H1 (cell line): ENCODE measurements around the gene HELQ. TPM values are rescaled to one million over a fixed set of nuclear protein-coding genes. Genes with fewer than 3 reads are reported as not detected.

Source experiments
- CTCF ChIA-PET: fragments of 300-600 bp; sonication (Branson Sonifier 250); formaldehyde crosslinking; loops from one replicate; lab custom pipeline; 2021; ENCODE audit not compliant: partially characterized antibody; lab: Charles Lee
- POLR2A ChIA-PET: fragments of 300-600 bp; sonication (Branson Sonifier 250); formaldehyde crosslinking; loops from one replicate; lab custom pipeline; 2021; ENCODE audit warnings: inconsistent platforms; ENCODE audit not compliant: partially characterized antibody; lab: Charles Lee
- DNase-seq, 2 experiments: peaks; one replicate each; pipeline versions ENCODE4 v3.0.0 to v3.0.0-alpha.2; 2010 to 2022; ENCODE audit warnings: low spot score in 2 of 2, low read depth in 1 of 2, mixed read lengths in 1 of 2
- FAIRE-seq: peaks from 2 replicates; lab custom pipeline; 2011; peaks lifted over from hg19 to GRCh38; lab: Jason Lieb, UNC
- H2AFZ ChIP-seq: 2 replicates; pipeline ENCODE4 v1.8.1; 2012; ENCODE audit warnings: low read length, inconsistent platforms
- H2AK5ac ChIP-seq: 2 replicates; pipeline ENCODE4 v1.6.1; 2013; ENCODE audit warnings: low read depth, low read length
- H2BK120ac ChIP-seq: replicated peaks from 2 replicates; pipeline ENCODE3; 2013; ENCODE audit warnings: low read depth, low read length, inconsistent platforms
- H2BK12ac ChIP-seq: 2 replicates; pipeline ENCODE4 v1.6.1; 2013; ENCODE audit warnings: low read depth, low read length
- H2BK15ac ChIP-seq: 2 replicates; pipeline ENCODE4 v1.6.1; 2013; ENCODE audit warnings: low read length
- H2BK20ac ChIP-seq: 2 replicates; pipeline ENCODE4 v1.6.1; 2013; ENCODE audit warnings: low read length
- H2BK5ac ChIP-seq: 2 replicates; pipeline ENCODE4 v1.6.1; 2013; ENCODE audit warnings: low read depth, low read length
- H3K14ac ChIP-seq: 2 replicates; pipeline ENCODE4 v1.6.1; 2013; ENCODE audit warnings: inconsistent platforms; ENCODE audit not compliant: insufficient read length
- H3K18ac ChIP-seq: 2 replicates; pipeline ENCODE4 v1.6.1; 2013; ENCODE audit warnings: low read length; ENCODE audit errors: extremely low read depth
- H3K23ac ChIP-seq: 2 replicates; pipeline ENCODE4 v1.6.1; 2013; ENCODE audit warnings: inconsistent platforms; ENCODE audit not compliant: insufficient read length
- H3K23me2 ChIP-seq: 2 replicates; pipeline ENCODE4 v1.6.1; 2013; ENCODE audit warnings: low read depth, low read length
- H3K27ac ChIP-seq: 2 replicates; pipeline ENCODE4 v1.6.1; 2011; ENCODE audit warnings: low read depth, low read length, inconsistent platforms
- H3K27me3 ChIP-seq, 4 experiments: replicated peaks in 1 of 4; 1 replicate in 1 of 4; 2 replicates in 3 of 4; pipeline versions ENCODE4 v1.6.1 to v1.8.1; 2011 to 2013; ENCODE audit warnings: low read length in 3 of 4, mild to moderate bottlenecking in 3 of 4, inconsistent platforms in 2 of 4, mixed read lengths in 2 of 4, moderate library complexity in 1 of 4; ENCODE audit not compliant: control insufficient read depth in 3 of 4, insufficient read depth in 3 of 4; ENCODE audit errors: extremely low read depth in 1 of 4
- H3K36me3 ChIP-seq, 4 experiments: 2 replicates each; pipeline versions ENCODE4 v1.6.1 to v1.8.1; 2011 to 2013; ENCODE audit warnings: mild to moderate bottlenecking in 4 of 4, low read length in 3 of 4, moderate library complexity in 2 of 4, control low read depth in 1 of 4, inconsistent platforms in 1 of 4; ENCODE audit not compliant: insufficient read depth in 4 of 4, control insufficient read depth in 2 of 4
- H3K4ac ChIP-seq: replicated peaks from 2 replicates; pipeline ENCODE3; 2013; ENCODE audit warnings: low read length, low read depth, mixed read lengths, inconsistent platforms; ENCODE audit not compliant: insufficient read length
- H3K4me1 ChIP-seq, 4 experiments: replicated peaks in 1 of 4; 1 replicate in 1 of 4; 2 replicates in 3 of 4; pipeline versions ENCODE4 v1.6.1 to v1.8.1; 2011 to 2013; ENCODE audit warnings: low read length in 3 of 4, inconsistent platforms in 2 of 4, mixed read lengths in 1 of 4; ENCODE audit not compliant: insufficient read depth in 4 of 4, control insufficient read depth in 3 of 4
- H3K4me2 ChIP-seq, 2 experiments: 2 replicates each; pipeline versions ENCODE4 v1.6.1 to v1.8.1; 2011 to 2013; ENCODE audit warnings: low read depth in 2 of 2, low read length in 2 of 2, control low read depth in 1 of 2, inconsistent platforms in 1 of 2, mild to moderate bottlenecking in 1 of 2; ENCODE audit not compliant: insufficient read depth in 1 of 2
- H3K4me3 ChIP-seq, 4 experiments: fragments of 200-600, 300-600 bp in 1 of 4; sonication (generic), shearing (Covaris generic), sonication (Bioruptor Twin) in 1 of 4; 2 replicates each; pipeline versions ENCODE4 v1.5.1 to v1.8.1; 2011 to 2016; ENCODE audit warnings: low read length in 4 of 4, low read depth in 3 of 4, control low read depth in 2 of 4, inconsistent platforms in 2 of 4, mild to moderate bottlenecking in 2 of 4, mixed read lengths in 1 of 4, moderate library complexity in 1 of 4; ENCODE audit not compliant: insufficient read depth in 2 of 4; ENCODE audit errors: extremely low read depth in 1 of 4
- H3K56ac ChIP-seq: replicated peaks from 2 replicates; pipeline ENCODE3; 2013; ENCODE audit warnings: low read depth, mild to moderate bottlenecking, mixed read lengths, low read length, inconsistent platforms; ENCODE audit not compliant: insufficient read length
- H3K79me1 ChIP-seq: 2 replicates; pipeline ENCODE4 v1.6.1; 2013; ENCODE audit warnings: low read depth, low read length, control low read depth
- H3K79me2 ChIP-seq, 2 experiments: 2 replicates each; pipeline versions ENCODE4 v1.6.1 to v1.8.1; 2012 to 2013; ENCODE audit warnings: low read length in 2 of 2, mild to moderate bottlenecking in 2 of 2, inconsistent platforms in 1 of 2; ENCODE audit not compliant: insufficient read depth in 2 of 2, control insufficient read depth in 1 of 2
- H3K9ac ChIP-seq, 4 experiments: replicated peaks in 1 of 4; 1 replicate in 1 of 4; 2 replicates in 3 of 4; pipeline versions ENCODE4 v1.6.1 to v1.8.1; 2011 to 2013; ENCODE audit warnings: low read depth in 3 of 4, low read length in 3 of 4, control low read depth in 2 of 4, mild to moderate bottlenecking in 2 of 4, moderate library complexity in 2 of 4, inconsistent platforms in 1 of 4; ENCODE audit errors: extremely low read depth in 1 of 4
- H3K9me3 ChIP-seq, 2 experiments: 2 replicates each; pipeline versions ENCODE4 v1.6.1 to v1.8.1; 2012 to 2013; ENCODE audit warnings: mild to moderate bottlenecking in 2 of 2, moderate library complexity in 2 of 2, control low read depth in 1 of 2, inconsistent platforms in 1 of 2, low read depth in 1 of 2, low read length in 1 of 2, mixed read lengths in 1 of 2; ENCODE audit not compliant: insufficient read depth in 2 of 2
- H4K20me1 ChIP-seq, 2 experiments: replicated peaks in 1 of 2; 2 replicates each; pipeline versions ENCODE3 to v1.8.1; 2011 to 2013; ENCODE audit warnings: inconsistent platforms in 2 of 2, low read length in 2 of 2, mild to moderate bottlenecking in 1 of 2; ENCODE audit not compliant: insufficient read depth in 2 of 2, control insufficient read depth in 1 of 2
- H4K5ac ChIP-seq: 2 replicates; pipeline ENCODE4 v1.6.1; 2013; ENCODE audit warnings: low read length, low read depth, mixed read lengths, inconsistent platforms; ENCODE audit not compliant: insufficient read length
- H4K8ac ChIP-seq: 2 replicates; pipeline ENCODE4 v1.8.0; 2013; ENCODE audit warnings: mild to moderate bottlenecking, moderate library complexity, low read length, inconsistent platforms; ENCODE audit not compliant: insufficient read depth; ENCODE audit errors: extremely low read depth
- H4K91ac ChIP-seq: replicated peaks from 2 replicates; pipeline ENCODE3; 2013; ENCODE audit warnings: low read length, mixed read lengths, inconsistent platforms; ENCODE audit not compliant: insufficient read length
- CBX8 ChIP-seq: fragments of 300-800, 300-1000 bp; sonication (generic); IDR thresholded peaks from 2 replicates; pipeline ENCODE4 v1.7.1; 2016; ENCODE audit warnings: low read depth, low read length, borderline replicate concordance
- FOSL1 ChIP-seq: IDR thresholded peaks from 2 replicates; pipeline ENCODE4 v1.6.1; 2011; ENCODE audit warnings: mild to moderate bottlenecking, low read depth, low read length, moderate library complexity; ENCODE audit not compliant: insufficient read depth
- GABPA ChIP-seq: IDR thresholded peaks from 2 replicates; pipeline ENCODE4 v1.6.1; 2011; ENCODE audit warnings: mild to moderate bottlenecking, low read length, moderate library complexity, borderline replicate concordance; ENCODE audit not compliant: insufficient read depth
- JUND ChIP-seq: IDR thresholded peaks from 2 replicates; pipeline ENCODE4 v1.6.1; 2011; ENCODE audit warnings: mild to moderate bottlenecking, improper control_type of control experiment, low read length
- KDM5A ChIP-seq: fragments of 200-600 bp; IDR thresholded peaks from 2 replicates; pipeline ENCODE4 v1.7.1; 2012; ENCODE audit warnings: mild to moderate bottlenecking, low read length, inconsistent platforms, mixed read lengths
- PHF8 ChIP-seq: fragments of 200-600 bp; sonication (generic); conservative IDR thresholded peaks from 2 replicates; pipeline ENCODE4 v1.7.1; 2012; ENCODE audit warnings: low read depth, mild to moderate bottlenecking, inconsistent platforms, low read length, moderate library complexity
- RFX5 ChIP-seq: IDR thresholded peaks from 2 replicates; pipeline ENCODE4 v1.6.1; 2011; ENCODE audit warnings: low read depth, low read length, improper control_type of control experiment, borderline replicate concordance
- SIRT6 ChIP-seq: IDR thresholded peaks from one replicate; pipeline ENCODE4 v1.7.1; 2012; ENCODE audit warnings: low read length, inconsistent platforms
- USF2 ChIP-seq: IDR thresholded peaks from 2 replicates; pipeline ENCODE4 v1.6.1; 2011; ENCODE audit warnings: low read length, improper control_type of control experiment
- WGBS, 2 experiments: shearing (Covaris generic) in 1 of 2; methylation state at CpG; one replicate each; pipeline versions ENCODE4 v1.1.6 to v1.1.7; 2013 to 2015; ENCODE audit warnings: low lambda C conversion rate in 2 of 2, mixed read lengths in 2 of 2, inconsistent platforms in 1 of 2, low coverage in 1 of 2, missing lambda C conversion rate in 1 of 2; ENCODE audit not compliant: insufficient replicate concordance in 2 of 2, insufficient coverage in 1 of 2, insufficient read length in 1 of 2; ENCODE audit errors: extremely low coverage in 1 of 2, missing lambda C conversion rate in 1 of 2; 5-methylcytosine and 5-hydroxymethylcytosine counted together
- polyA plus RNA-seq, 7 experiments: library from polyadenylated mRNA; depleted of rRNA in 3 of 7; stranded (reverse) in 5 of 7; unstranded in 2 of 7; fragments of >200 nt in 5 of 7; fragments of 200-250 nt in 2 of 7; gene quantifications; 1 replicate in 5 of 7; 2 replicates in 1 of 7; 4 replicates in 1 of 7; pipeline versions ENCODE4 v1.2.1 to v1.2.3, GENCODE V29; 2011 to 2013; ENCODE audit warnings: missing spikeins in 2 of 7, mixed read lengths in 2 of 7
- total RNA-seq: library from RNA; stranded (reverse); fragmentation: NEBNext Ultra II Directional; extraction: Animal tissue kit (Norgen Biotek cat#: 25700); gene quantifications from 2 replicates; pipeline ENCODE4 v1.2.1, GENCODE V29; 2021

Gene HELQ
- total and polyA plus RNA-seq, 2 of the 8 experiments (the other 6 are each of a cell fraction or from before 2014, with no cell fraction given), result 4.7 to 9.0 TPM

GRCh38 chr4:83440899-83441298 is 14.7 kb downstream of the HELQ start:
- no peak overlapping the region for H3K9ac ChIP-seq
- H3K27me3 ChIP-seq, result no peaks in the 10 kb centered on the region
- no peak overlapping the region for H2AFZ ChIP-seq
- no peak overlapping the region for H3K56ac ChIP-seq
- H3K27ac ChIP-seq, result no peak overlapping the region
- no peak for TF ChIP-seq KDM5A
- no peak for TF ChIP-seq GABPA
- no peak for TF ChIP-seq CBX8
- TF ChIP-seq PHF8, result no peak
- TF ChIP-seq RFX5, result no peak
- TF ChIP-seq SIRT6, result no peak
- no peak for TF ChIP-seq JUND
- TF ChIP-seq FOSL1, result no peak
- no peak for TF ChIP-seq USF2
- H4K8ac ChIP-seq, result no peak overlapping the region
- WGBS, 2 experiments, result 85% methylated on average over 3 of the region's 3 CpGs; no CpG with 5 or more reads in 1 of the 2 experiments
- no peak overlapping the region for H2BK12ac ChIP-seq
- H3K4me1 ChIP-seq, result no peaks in the 10 kb centered on the region
- H3K4me2 ChIP-seq, result no peak overlapping the region
- H4K5ac ChIP-seq, result no peak overlapping the region
- H3K18ac ChIP-seq, result no peak overlapping the region
- H2AK5ac ChIP-seq, result no peak overlapping the region
- H3K9me3 ChIP-seq, result no peaks in the 10 kb centered on the region
- H3K23ac ChIP-seq, result no peak overlapping the region
- DNase-seq, result no peak
- H4K20me1 ChIP-seq, result peaks cover 0 to 2% of the 10 kb centered on the region in 2 experiments
- H4K91ac ChIP-seq, result no peak overlapping the region
- H2BK15ac ChIP-seq, result no peak overlapping the region
- no peak overlapping the region for H3K4ac ChIP-seq
- H2BK20ac ChIP-seq, result no peak overlapping the region
- no peaks in the 10 kb centered on the region for H3K79me1 ChIP-seq
- FAIRE-seq, result no peak
- CTCF ChIA-PET, result interaction anchor here (0.6 to 1.2 kb wide), 2 partner anchors 15 to 18 kb away, joined by 3 to 6 read pairs; no protein-coding TSS in a partner anchor
- no peaks in the 10 kb centered on the region for H3K79me2 ChIP-seq
- POLR2A ChIA-PET, result interaction anchor here (1.5 kb wide), 1 partner anchor 17 kb away, joined by 3 read pairs; no protein-coding TSS in a partner anchor
- no peak overlapping the region for H3K4me3 ChIP-seq
- no peaks in the 10 kb centered on the region for H3K23me2 ChIP-seq
- H3K36me3 ChIP-seq, result peaks cover 0 to 10% (median 4%) of the 10 kb centered on the region in 4 experiments; a peak in 2 of 8 replicates
- H3K14ac ChIP-seq, result no peak overlapping the region
- H2BK5ac ChIP-seq, result no peak overlapping the region
- no peak overlapping the region for H2BK120ac ChIP-seq
